ENCODE data around the gene SLC2A6.

Gene SLC2A6

GRCh38 chr9:133506653-133507038 lies 27.7 kb upstream of the SLC2A6 start:
- Histone ChIP-seq H3K27me3 (ENCODE audit: control insufficient read depth, insufficient read depth, low read length) (no peaks in the 10 kb centered on the region), H3K27ac (ENCODE audit: low read length) (no peak overlapping the region), H3K9me3 (ENCODE audit: control insufficient read depth, insufficient read depth, low read length) (no peaks in the 10 kb centered on the region), H3K4me3 (ENCODE audit: low read length) (no peak overlapping the region), H3K36me3 (ENCODE audit: control insufficient read depth, insufficient read depth, low read length) (no peaks in the 10 kb centered on the region), H3K4me1 (ENCODE audit: control insufficient read depth, insufficient read depth, low read length) (peaks cover 4% of the 10 kb centered on the region; the same call in 1 of the 2 replicates)
- no peak for DNase-seq (ENCODE audit: low read depth, low spot score)
- WGBS (ENCODE audit: insufficient coverage, insufficient read length) = no CpG with 5 or more reads among the region's 18 CpGs

GRCh38 chr9:133505901-133506652 lies 27.2 kb upstream of the SLC2A6 start:
- no CpG with 5 or more reads among the region's 23 CpGs for WGBS (ENCODE audit: insufficient coverage, insufficient read length)
- H3K9me3 ChIP-seq (ENCODE audit: control insufficient read depth, insufficient read depth, low read length) = no peaks in the 10 kb centered on the region
- DNase-seq (ENCODE audit: low read depth, low spot score) = no peak
- no peak overlapping the region for H3K27ac ChIP-seq (ENCODE audit: low read length)
- H3K27me3 ChIP-seq (ENCODE audit: control insufficient read depth, insufficient read depth, low read length) = no peaks in the 10 kb centered on the region
- peaks cover 4% of the 10 kb centered on the region; the same call in 1 of the 2 replicates for H3K4me1 ChIP-seq (ENCODE audit: control insufficient read depth, insufficient read depth, low read length)
- H3K36me3 ChIP-seq (ENCODE audit: control insufficient read depth, insufficient read depth, low read length) = no peaks in the 10 kb centered on the region
- no peak overlapping the region for H3K4me3 ChIP-seq (ENCODE audit: low read length)

GRCh38 chr9:133505186-133505830 lies 26.4 kb upstream of the SLC2A6 start:
- Histone ChIP-seq H3K4me3 (ENCODE audit: low read length) (no peak overlapping the region), H3K9me3 (ENCODE audit: control insufficient read depth, insufficient read depth, low read length) (no peaks in the 10 kb centered on the region), H3K27ac (ENCODE audit: low read length) (no peak overlapping the region), H3K27me3 (ENCODE audit: control insufficient read depth, insufficient read depth, low read length) (no peaks in the 10 kb centered on the region), H3K4me1 (ENCODE audit: control insufficient read depth, insufficient read depth, low read length) (peaks cover 4% of the 10 kb centered on the region; the same call in 1 of the 2 replicates), H3K36me3 (ENCODE audit: control insufficient read depth, insufficient read depth, low read length) (no peaks in the 10 kb centered on the region)
- no CpG with 5 or more reads among the region's 13 CpGs for WGBS (ENCODE audit: insufficient coverage, insufficient read length)
- DNase-seq (ENCODE audit: low read depth, low spot score) = no peak

- no peaks in the 10 kb centered on the region for H3K36me3 ChIP-seq (ENCODE audit: control insufficient read depth, insufficient read depth, low read length)
- H3K9me3 ChIP-seq (ENCODE audit: control insufficient read depth, insufficient read depth, low read length) = no peaks in the 10 kb centered on the region
- H3K27me3 ChIP-seq (ENCODE audit: control insufficient read depth, insufficient read depth, low read length) = no peaks in the 10 kb centered on the region
- WGBS (ENCODE audit: insufficient coverage, insufficient read length) = no CpG with 5 or more reads among the region's 1 CpG
- no peak overlapping the region for H3K4me3 ChIP-seq (ENCODE audit: low read length)
- no peak overlapping the region for H3K27ac ChIP-seq (ENCODE audit: low read length)
- H3K4me1 ChIP-seq (ENCODE audit: control insufficient read depth, insufficient read depth, low read length) = no peaks in the 10 kb centered on the region
- no peak for DNase-seq (ENCODE audit: low read depth, low spot score)
Observed at GRCh38 chr9:133502112-133502511, 23.2 kb upstream of the SLC2A6 start.

GRCh38 chr9:133499892-133500270 lies 21.0 kb upstream of the SLC2A6 start:
- Histone ChIP-seq H3K4me3 (ENCODE audit: low read length) (no peak overlapping the region), H3K9me3 (ENCODE audit: control insufficient read depth, insufficient read depth, low read length) (no peaks in the 10 kb centered on the region), H3K4me1 (ENCODE audit: control insufficient read depth, insufficient read depth, low read length) (no peaks in the 10 kb centered on the region), H3K27me3 (ENCODE audit: control insufficient read depth, insufficient read depth, low read length) (no peaks in the 10 kb centered on the region), H3K27ac (ENCODE audit: low read length) (no peak overlapping the region), H3K36me3 (ENCODE audit: control insufficient read depth, insufficient read depth, low read length) (no peaks in the 10 kb centered on the region)
- DNase-seq (ENCODE audit: low read depth, low spot score) = no peak
- WGBS (ENCODE audit: insufficient coverage, insufficient read length) = no CpG with 5 or more reads among the region's 12 CpGs

GRCh38 chr9:133499132-133499891 lies 20.4 kb upstream of the SLC2A6 start:
- no peaks in the 10 kb centered on the region for H3K9me3 ChIP-seq (ENCODE audit: control insufficient read depth, insufficient read depth, low read length)
- H3K4me3 ChIP-seq (ENCODE audit: low read length) = no peak overlapping the region
- H3K36me3 ChIP-seq (ENCODE audit: control insufficient read depth, insufficient read depth, low read length) = no peaks in the 10 kb centered on the region
- H3K27me3 ChIP-seq (ENCODE audit: control insufficient read depth, insufficient read depth, low read length) = no peaks in the 10 kb centered on the region
- WGBS (ENCODE audit: insufficient coverage, insufficient read length) = no CpG with 5 or more reads among the region's 19 CpGs
- H3K27ac ChIP-seq (ENCODE audit: low read length) = no peak overlapping the region
- no peak for DNase-seq (ENCODE audit: low read depth, low spot score)
- no peaks in the 10 kb centered on the region for H3K4me1 ChIP-seq (ENCODE audit: control insufficient read depth, insufficient read depth, low read length)

GRCh38 chr9:133496861-133497842 lies 18.3 kb upstream of the SLC2A6 start:
- DNase-seq (ENCODE audit: low read depth, low spot score) = no peak
- H3K4me1 ChIP-seq (ENCODE audit: control insufficient read depth, insufficient read depth, low read length) = no peaks in the 10 kb centered on the region; the same call in 1 of the 2 replicates
- WGBS (ENCODE audit: insufficient coverage, insufficient read length) = no CpG with 5 or more reads among the region's 35 CpGs
- no peaks in the 10 kb centered on the region for H3K9me3 ChIP-seq (ENCODE audit: control insufficient read depth, insufficient read depth, low read length)
- H3K4me3 ChIP-seq (ENCODE audit: low read length) = no peak overlapping the region
- H3K36me3 ChIP-seq (ENCODE audit: control insufficient read depth, insufficient read depth, low read length) = no peaks in the 10 kb centered on the region
- no peak overlapping the region for H3K27ac ChIP-seq (ENCODE audit: low read length)
- H3K27me3 ChIP-seq (ENCODE audit: control insufficient read depth, insufficient read depth, low read length) = no peaks in the 10 kb centered on the region

GRCh38 chr9:133495327-133496293 lies 16.7 kb upstream of the SLC2A6 start:
- WGBS (ENCODE audit: insufficient coverage, insufficient read length) = 100% methylated on average over 3 of the region's 24 CpGs
- no peaks in the 10 kb centered on the region; the same call in 1 of the 2 replicates for H3K4me1 ChIP-seq (ENCODE audit: control insufficient read depth, insufficient read depth, low read length)

GRCh38 chr9:133494636-133495326 lies 15.9 kb upstream of the SLC2A6 start:
- no peaks in the 10 kb centered on the region for H3K9me3 ChIP-seq (ENCODE audit: control insufficient read depth, insufficient read depth, low read length)
- DNase-seq (ENCODE audit: low read depth, low spot score) = no peak
- no peaks in the 10 kb centered on the region; the same call in 1 of the 2 replicates for H3K4me1 ChIP-seq (ENCODE audit: control insufficient read depth, insufficient read depth, low read length)
- H3K36me3 ChIP-seq (ENCODE audit: control insufficient read depth, insufficient read depth, low read length) = no peaks in the 10 kb centered on the region; the same call in 1 of the 2 replicates
- H3K4me3 ChIP-seq (ENCODE audit: low read length) = no peak overlapping the region
- no peaks in the 10 kb centered on the region for H3K27me3 ChIP-seq (ENCODE audit: control insufficient read depth, insufficient read depth, low read length)
- no peak overlapping the region for H3K27ac ChIP-seq (ENCODE audit: low read length)
- WGBS (ENCODE audit: insufficient coverage, insufficient read length) = no CpG with 5 or more reads among the region's 24 CpGs

More at GRCh38 chr9:133495327-133496293, 16.7 kb upstream of the SLC2A6 start:
- Histone ChIP-seq H3K4me3 (ENCODE audit: low read length) (no peak overlapping the region), H3K36me3 (ENCODE audit: control insufficient read depth, insufficient read depth, low read length) (no peaks in the 10 kb centered on the region; the same call in 1 of the 2 replicates), H3K27ac (ENCODE audit: low read length) (no peak overlapping the region), H3K9me3 (ENCODE audit: control insufficient read depth, insufficient read depth, low read length) (no peaks in the 10 kb centered on the region), H3K27me3 (ENCODE audit: control insufficient read depth, insufficient read depth, low read length) (no peaks in the 10 kb centered on the region)
- DNase-seq (ENCODE audit: low read depth, low spot score) = no peak

All from iPS DF 6.9 (cell line).